D341Med (cell line): ENCODE data around the gene TULP4.

Experiments
- DNase-seq: peaks from one replicate; pipeline ENCODE4 v3.0.0; 2012; ENCODE audit warnings: low spot score

The TULP4 gene

DNA sequence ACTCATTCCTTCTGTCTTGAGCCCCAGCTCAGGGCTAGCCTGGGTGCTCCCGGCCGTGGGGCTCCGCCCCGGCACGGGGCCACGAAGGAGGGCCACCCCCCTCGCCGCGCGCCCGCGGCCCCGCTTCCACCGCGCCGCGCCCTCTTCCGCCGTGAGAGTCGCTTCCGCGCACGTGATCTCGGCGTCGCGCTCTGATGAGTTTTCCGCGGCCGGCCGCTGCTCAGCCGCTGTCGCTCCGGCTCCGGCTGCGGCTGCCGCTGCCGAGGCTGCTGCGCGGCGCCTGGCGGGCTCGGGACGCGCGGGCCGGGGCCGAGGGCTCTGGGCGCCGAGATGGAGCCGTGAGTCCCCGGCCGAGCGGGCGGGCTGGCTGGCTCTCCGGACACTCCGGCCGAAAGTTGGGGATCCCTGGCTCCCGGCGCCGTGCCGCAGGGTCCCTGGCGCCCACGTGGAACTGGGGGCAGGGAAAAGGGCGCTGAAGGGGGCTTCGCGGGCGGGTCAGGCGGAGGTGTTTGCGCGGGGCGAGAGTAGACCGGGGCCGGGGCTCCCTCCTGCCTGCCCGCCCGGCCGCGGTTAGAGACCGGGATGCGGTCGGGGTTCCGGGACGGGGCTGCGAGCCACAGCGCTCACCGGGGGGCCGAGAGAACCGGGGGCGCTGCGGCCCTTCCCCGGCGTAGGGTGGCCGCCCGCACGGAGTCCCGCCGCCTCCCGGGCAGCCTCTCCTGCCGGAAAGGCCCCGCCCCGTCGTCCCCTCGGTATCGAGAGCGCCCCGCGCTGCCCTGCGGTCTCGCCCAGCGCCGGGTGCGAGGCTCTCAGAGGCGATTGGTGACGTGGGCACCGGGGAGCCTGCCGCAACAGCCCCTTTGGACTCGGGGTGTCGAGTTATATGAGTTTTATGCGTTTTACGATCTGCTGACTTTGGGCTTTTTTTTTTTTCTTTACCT lies 247.9 kb downstream of the TULP4 start, which contains the start of gene TMEM181:
Gene TMEM181 (plus strand): TSS at position 197 of the 941 bp plus-strand sequence. CDS start 134 bp downstream, at position 331.
- peak; percentile 94 for DNase-seq

DNA sequence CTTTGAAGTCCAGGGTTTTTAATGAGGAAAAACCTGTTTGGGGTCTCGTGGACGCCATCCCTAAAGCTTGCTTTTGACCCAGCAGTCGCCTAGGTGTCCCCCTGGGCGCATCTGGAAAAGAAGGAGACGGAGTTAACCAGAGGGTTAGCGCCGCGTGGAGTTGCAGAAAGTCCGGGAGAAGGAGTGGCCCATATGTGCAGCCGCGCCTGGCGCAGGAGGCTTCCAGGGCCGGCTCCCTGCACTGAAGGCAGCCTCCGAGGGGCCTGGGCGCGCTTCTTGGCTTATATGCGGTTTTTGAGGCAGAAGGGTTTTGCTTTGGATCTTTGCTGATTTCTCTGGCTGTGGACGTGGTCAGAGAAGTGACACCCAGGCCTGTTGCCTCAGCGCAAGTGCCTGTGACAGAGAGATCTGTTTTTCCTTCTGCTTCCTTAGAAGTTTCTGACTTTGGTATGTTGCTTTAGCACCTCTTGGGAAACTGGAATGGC lies 248.6 kb downstream of the TULP4 start:
- peak; percentile 64 for DNase-seq
